SK-N-SH (cell line): ENCODE measurements around the gene UNC45A. TPM values are rescaled to one million over a fixed set of nuclear protein-coding genes. Genes with fewer than 3 reads are reported as not detected.

ENCODE experiments used
- CTCF ChIA-PET: fragments of 300-600, 350-600 bp; formaldehyde crosslinking; extraction: SDS; loops from one replicate; lab custom pipeline; 2021; lab: Yijun Ruan, JAX
- POLR2A ChIA-PET: fragments of 350-600 bp; sonication (Branson Sonifier 250); formaldehyde crosslinking; extraction: SDS; loops from one replicate; lab custom pipeline; 2020; ENCODE audit warnings: antibody characterized with exemption, inconsistent platforms; lab: Yijun Ruan, JAX
- DNase-seq: peaks from one replicate; pipeline ENCODE4 v3.0.0; 2012
- H2AFZ ChIP-seq: fragments of 200-600 bp; sonication (generic); 2 replicates; pipeline ENCODE4 v1.8.1; 2016; ENCODE audit warnings: antibody characterized with exemption, mild to moderate bottlenecking, low read depth
- H3F3A ChIP-seq: fragments of 200-600 bp; sonication (generic); replicated peaks from 2 replicates; pipeline ENCODE3; 2016; ENCODE audit warnings: antibody characterized with exemption, mild to moderate bottlenecking; ENCODE audit not compliant: insufficient read depth
- H3K27ac ChIP-seq, 2 experiments: fragments of 200-500 bp in 1 of 2; fragments of 200-600 bp in 1 of 2; sonication (Bioruptor generic) in 1 of 2; sonication (generic), shearing (Covaris generic) in 1 of 2; 2 replicates each; pipeline versions ENCODE4 v1.5.1 to v1.6.1; 2014 to 2016; ENCODE audit warnings: low read depth in 2 of 2, inconsistent platforms in 1 of 2, low read length in 1 of 2, mild to moderate bottlenecking in 1 of 2, mixed read lengths in 1 of 2
- H3K27me3 ChIP-seq: fragments of 200-600 bp; sonication (generic), shearing (Covaris generic); 2 replicates; pipeline ENCODE4 v1.6.1; 2016; ENCODE audit warnings: mixed run types; ENCODE audit not compliant: insufficient read depth
- H3K36me3 ChIP-seq, 2 experiments: fragments of 200-500 bp in 1 of 2; fragments of 200-600 bp in 1 of 2; sonication (Bioruptor generic) in 1 of 2; sonication (generic) in 1 of 2; replicated peaks in 1 of 2; 2 replicates each; pipeline versions ENCODE3 to v1.5.1; 2014 to 2016; ENCODE audit warnings: low read length in 1 of 2, mild to moderate bottlenecking in 1 of 2; ENCODE audit not compliant: insufficient read depth in 2 of 2, control insufficient read depth in 1 of 2
- H3K4me1 ChIP-seq, 2 experiments: fragments of 200-500 bp in 1 of 2; fragments of 200-600 bp in 1 of 2; sonication (Bioruptor generic) in 1 of 2; sonication (generic), shearing (Covaris generic) in 1 of 2; 2 replicates each; pipeline versions ENCODE4 v1.5.1 to v1.6.1; 2014 to 2016; ENCODE audit warnings: low read depth in 1 of 2, low read length in 1 of 2, mixed run types in 1 of 2; ENCODE audit not compliant: insufficient read depth in 2 of 2, control insufficient read depth in 1 of 2
- H3K4me2 ChIP-seq: fragments of 200-600 bp; sonication (generic), shearing (Covaris generic); 2 replicates; pipeline ENCODE4 v1.6.1; 2017; ENCODE audit warnings: mixed run types
- H3K4me3 ChIP-seq, 2 experiments: fragments of 200-500 bp in 1 of 2; fragments of 200-600 bp in 1 of 2; sonication (Bioruptor generic) in 1 of 2; sonication (generic), shearing (Covaris generic) in 1 of 2; 2 replicates each; pipeline versions ENCODE4 v1.5.1 to v1.8.1; 2014 to 2016; ENCODE audit warnings: low read depth in 2 of 2, inconsistent platforms in 1 of 2, low read length in 1 of 2, mild to moderate bottlenecking in 1 of 2, mixed read lengths in 1 of 2, moderate library complexity in 1 of 2
- H3K79me2 ChIP-seq: fragments of 200-600 bp; sonication (generic); 2 replicates; pipeline ENCODE4 v1.8.1; 2017; ENCODE audit warnings: mild to moderate bottlenecking; ENCODE audit not compliant: insufficient read depth
- H3K9ac ChIP-seq: fragments of 200-600 bp; sonication (generic); 2 replicates; pipeline ENCODE4 v1.6.1; 2017; ENCODE audit warnings: mixed run types
- H3K9me2 ChIP-seq: fragments of 200-600 bp; sonication (generic); 2 replicates; pipeline ENCODE4 v1.6.1; 2017; ENCODE audit warnings: mixed run types
- H3K9me3 ChIP-seq: fragments of 200-600 bp; sonication (generic); 2 replicates; pipeline ENCODE4 v1.6.1; 2017; ENCODE audit warnings: mixed run types, mild to moderate bottlenecking, moderate library complexity
- H4K20me1 ChIP-seq: fragments of 200-600 bp; sonication (generic); 2 replicates; pipeline ENCODE4 v1.6.1; 2017; ENCODE audit warnings: mild to moderate bottlenecking, mixed run types; ENCODE audit not compliant: insufficient read depth
- CHD2 ChIP-seq: fragments of 150-350 bp; IDR thresholded peaks from 2 replicates; pipeline ENCODE4 v1.6.1; 2018; ENCODE audit warnings: low read length; ENCODE audit not compliant: partially characterized antibody
- CTCF ChIP-seq: fragments of 200-600 bp; sonication (generic); IDR thresholded peaks from 2 replicates; pipeline ENCODE4 v1.6.1; 2017; ENCODE audit warnings: antibody characterized with exemption, mild to moderate bottlenecking, moderate library complexity
- ELF1 ChIP-seq: IDR thresholded peaks from 2 replicates; pipeline ENCODE4 v1.4.0; 2012
- EZH2phosphoT487 ChIP-seq: fragments of 200-600 bp; sonication (generic); IDR thresholded peaks from 2 replicates; pipeline ENCODE4 v1.6.1; 2017; ENCODE audit warnings: low read depth, mixed run types, mild to moderate bottlenecking, antibody characterized with exemption, moderate library complexity, borderline replicate concordance
- FOXJ3 ChIP-seq: sonication (generic); formaldehyde crosslinking; IDR thresholded peaks from 2 replicates; pipeline ENCODE4 v1.5.1; 2020; ENCODE audit warnings: mild to moderate bottlenecking, missing genetic modification reagents
- FOXM1 ChIP-seq: IDR thresholded peaks from 2 replicates; pipeline ENCODE4 v1.4.0; 2012; ENCODE audit warnings: low read depth, mild to moderate bottlenecking
- GATA2 ChIP-seq: sonication (generic); formaldehyde crosslinking; IDR thresholded peaks from 2 replicates; pipeline ENCODE4 v1.5.0; 2020; ENCODE audit warnings: mild to moderate bottlenecking, missing genetic modification reagents
- IRF3 ChIP-seq: fragments of 150-350 bp; IDR thresholded peaks from 2 replicates; pipeline ENCODE4 v1.6.1; 2016; ENCODE audit warnings: mild to moderate bottlenecking, low read depth, low read length
- JUND ChIP-seq: IDR thresholded peaks from 2 replicates; pipeline ENCODE4 v1.4.0; 2012
- MXI1 ChIP-seq: IDR thresholded peaks from 2 replicates; pipeline ENCODE4 v1.6.1; 2012; ENCODE audit warnings: mild to moderate bottlenecking, low read depth, low read length, improper control_type of control experiment
- PBX3 ChIP-seq: IDR thresholded peaks from 2 replicates; pipeline ENCODE4; 2012
- POLR2AphosphoS5 ChIP-seq: IDR thresholded peaks from 2 replicates; pipeline ENCODE4 v1.6.1; 2012; ENCODE audit warnings: low read depth, low read length
- RFX5 ChIP-seq: IDR thresholded peaks from 2 replicates; pipeline ENCODE4 v1.6.1; 2012; ENCODE audit warnings: mild to moderate bottlenecking, improper control_type of control experiment, low read length
- RXRA ChIP-seq: IDR thresholded peaks from 2 replicates; pipeline ENCODE4 v1.4.0; 2012; ENCODE audit warnings: low read depth, mild to moderate bottlenecking, borderline replicate concordance
- SMC3 ChIP-seq: IDR thresholded peaks from 2 replicates; pipeline ENCODE4 v1.6.1; 2012; ENCODE audit warnings: low read depth, low read length, improper control_type of control experiment
- TCF12 ChIP-seq: IDR thresholded peaks from 2 replicates; pipeline ENCODE4 v1.4.0; 2012
- USF2 ChIP-seq: fragments of 150-350 bp; IDR thresholded peaks from 2 replicates; pipeline ENCODE4 v1.6.1; 2017; ENCODE audit warnings: antibody characterized with exemption, low read length, low read depth, borderline replicate concordance
- ZBTB33 ChIP-seq: IDR thresholded peaks from 2 replicates; pipeline ENCODE4 v1.4.0; 2012; ENCODE audit warnings: low read depth, borderline replicate concordance
- WGBS: methylation state at CpG from one replicate; pipeline ENCODE4 v1.1.6; 2017; ENCODE audit warnings: low lambda C conversion rate; 5-methylcytosine and 5-hydroxymethylcytosine counted together
- polyA plus RNA-seq, 3 experiments: library from polyadenylated mRNA; depleted of rRNA; stranded (reverse); fragments of >200 nt; gene quantifications; 2 replicates each; pipeline ENCODE4 v1.2.3, GENCODE V29; 2012

Gene UNC45A
- polyA plus RNA-seq, 1 of the 3 experiments (the other 2 are of a cell fraction), result 85.1 TPM

- Histone ChIP-seq H3K27me3 (no peaks in the 10 kb centered on the region), H2AFZ (no peak overlapping the region), H3F3A (peaks cover 5% of the 10 kb centered on the region), H3K4me3 (no peak overlapping the region), H3K9me3 (no peaks in the 10 kb centered on the region), H3K79me2 (peaks cover 5% of the 10 kb centered on the region), H3K9ac (no peak overlapping the region), H3K4me1 (peaks cover 0 to 5% of the 10 kb centered on the region in 2 experiments; a peak in 1 of 4 replicates), H3K9me2 (no peaks in the 10 kb centered on the region), H3K27ac (no peak overlapping the region), H3K36me3 (peaks cover 10 to 60% of the 10 kb centered on the region in 2 experiments), H3K4me2 (no peak overlapping the region), H4K20me1 (no peaks in the 10 kb centered on the region)
- ChIA-PET POLR2A (no interaction called here), CTCF (no interaction called here)
- DNase-seq, result no peak
- 93% methylated on average over 6 of the region's 6 CpGs for WGBS
- TF ChIP-seq CTCF, result no peak
- TF ChIP-seq FOXJ3 (CRISPR knock-in tag), result no peak
- no peak for TF ChIP-seq ZBTB33
- no peak for TF ChIP-seq RXRA
- no peak for TF ChIP-seq GATA2 (CRISPR knock-in tag)
- TF ChIP-seq PBX3, result no peak
- TF ChIP-seq RFX5, result no peak
- TF ChIP-seq JUND, result no peak
- TF ChIP-seq TCF12, result no peak
- no peak for TF ChIP-seq ELF1
These were observed 15.6 kb downstream of the UNC45A start for GRCh38 chr15:90950676-90951075.

GRCh38 chr15:90952901-90953677 lies 18.0 kb downstream of the UNC45A start:
- peaks cover 10 to 44% of the 10 kb centered on the region in 2 experiments for H3K36me3 ChIP-seq
- H3K9me3 ChIP-seq, result no peaks in the 10 kb centered on the region
- H3F3A ChIP-seq, result peaks cover 12% of the 10 kb centered on the region
- H3K4me1 ChIP-seq, result peaks cover 0 to 23% of the 10 kb centered on the region in 2 experiments; a peak in 1 of 4 replicates
- H3K9ac ChIP-seq, result no peak overlapping the region
- H3K4me3 ChIP-seq, result no peak overlapping the region
- POLR2A ChIA-PET, result interaction anchor here (2.6 kb wide), 1 partner anchor 20 kb away, joined by 23 read pairs; the partner anchor contains the start of genes HDDC3 and UNC45A
- CTCF ChIA-PET, result interaction anchor here (1.1 to 10.8 kb wide), 5 partner anchors 11 to 98 kb away, joined by 3 to 186 read pairs (median 3); partner anchors contain the start of genes HDDC3 and UNC45A
- no peak overlapping the region for H3K4me2 ChIP-seq
- 98% methylated on average over 6 of the region's 14 CpGs for WGBS
- no peak for DNase-seq
- no peak overlapping the region for H3K27ac ChIP-seq
- H3K9me2 ChIP-seq, result no peaks in the 10 kb centered on the region
- peaks cover 22% of the 10 kb centered on the region for H3K79me2 ChIP-seq
- H2AFZ ChIP-seq, result no peak overlapping the region
- TF ChIP-seq FOXM1 (no peak), IRF3 (no peak), USF2 (no peak), POLR2AphosphoS5 (no peak), EZH2phosphoT487 (no peak), CHD2 (no peak), PBX3 (no peak), SMC3 (no peak), MXI1 (no peak)
- no peaks in the 10 kb centered on the region for H4K20me1 ChIP-seq
- no peaks in the 10 kb centered on the region for H3K27me3 ChIP-seq
